Lung (tissue), 12 donors: ENCODE data around the gene FARP1. TPM values are rescaled to one million over a fixed set of nuclear protein-coding genes. Genes with fewer than 3 reads are reported as not detected.

ENCODE experiments used
- ATAC-seq: fragments of 200-7000 bp; cut with Tn5 transposase; one replicate; pipeline ENCODE4 v1.9.1; 2020; ENCODE audit warnings: moderate number of reproducible peaks; ENCODE audit not compliant: insufficient read depth, low FRiP score
- DNase-seq, 3 donors: peaks; one replicate each; pipeline ENCODE4 v3.0.0-alpha.2; 2013 to 2017
- H3K27ac ChIP-seq, 2 donors: one replicate each; pipeline ENCODE4 v1.5.1; 2013; ENCODE audit warnings: mild to moderate bottlenecking in 2 of 2, moderate library complexity in 2 of 2, control low read depth in 1 of 2, inconsistent platforms in 1 of 2, low read depth in 1 of 2, low read length in 1 of 2
- H3K27me3 ChIP-seq, 3 donors: one replicate each; pipeline ENCODE4 v1.5.1; 2013; ENCODE audit warnings: low read length in 2 of 3; ENCODE audit not compliant: control insufficient read depth in 3 of 3, insufficient read depth in 3 of 3
- H3K36me3 ChIP-seq, 4 donors: one replicate each; pipeline ENCODE4 v1.5.1; 2013; ENCODE audit warnings: low read length in 4 of 4, mild to moderate bottlenecking in 1 of 4, moderate library complexity in 1 of 4; ENCODE audit not compliant: control insufficient read depth in 4 of 4, insufficient read depth in 4 of 4
- H3K4me1 ChIP-seq, 5 donors: one replicate each; pipeline ENCODE4 v1.5.1; 2013; ENCODE audit warnings: low read length in 5 of 5, mild to moderate bottlenecking in 2 of 5, moderate library complexity in 1 of 5; ENCODE audit not compliant: control insufficient read depth in 5 of 5, insufficient read depth in 5 of 5
- H3K4me3 ChIP-seq: one replicate; pipeline ENCODE4 v1.5.1; 2013; ENCODE audit warnings: mild to moderate bottlenecking, control low read depth, moderate library complexity
- H3K9ac ChIP-seq, 2 donors: one replicate each; pipeline ENCODE4 v1.5.1; 2013; ENCODE audit warnings: low read length in 2 of 2, control low read depth in 1 of 2; ENCODE audit not compliant: insufficient read depth in 1 of 2
- H3K9me3 ChIP-seq, 4 donors: one replicate each; pipeline ENCODE4 v1.5.1; 2013; ENCODE audit warnings: low read length in 3 of 4, mild to moderate bottlenecking in 1 of 4, moderate library complexity in 1 of 4; ENCODE audit not compliant: control insufficient read depth in 4 of 4, insufficient read depth in 3 of 4
- CTCF ChIP-seq: IDR thresholded peaks from 2 replicates; pipeline ENCODE4 v1.5.1; 2012; ENCODE audit warnings: mild to moderate bottlenecking; ENCODE audit errors: control extremely low read depth, extremely low read depth
- WGBS, 2 donors: extraction: QIAGEN DNeasy Blood & Tissue Kit; methylation state at CpG; one replicate each; pipeline ENCODE4 v1.1.7; 2013; 5-methylcytosine and 5-hydroxymethylcytosine counted together
- polyA plus RNA-seq, 2 donors: library from polyadenylated mRNA; stranded (reverse); fragments of 200-250 nt; gene quantifications; one replicate each; pipeline ENCODE4 v1.2.1, GENCODE V29; 2013
- total RNA-seq, 2 donors: library from RNA; depleted of rRNA in 1 of 2; stranded (reverse); fragments of >200 nt in 1 of 2; gene quantifications; one replicate each; pipeline ENCODE4 v1.2.1, GENCODE V29; 2014 to 2021
- donor health status: control.
- donor health status: control.
- donor health status: Bipolar disorder and iron deficiency.
- donor health status: healthy.
- donor health status: DM: yes; HTN: yes; CAD: no.

Gene FARP1
- total and polyA plus RNA-seq, 4 donors = 20.8 to 102 (median 54.4) TPM

DNA sequence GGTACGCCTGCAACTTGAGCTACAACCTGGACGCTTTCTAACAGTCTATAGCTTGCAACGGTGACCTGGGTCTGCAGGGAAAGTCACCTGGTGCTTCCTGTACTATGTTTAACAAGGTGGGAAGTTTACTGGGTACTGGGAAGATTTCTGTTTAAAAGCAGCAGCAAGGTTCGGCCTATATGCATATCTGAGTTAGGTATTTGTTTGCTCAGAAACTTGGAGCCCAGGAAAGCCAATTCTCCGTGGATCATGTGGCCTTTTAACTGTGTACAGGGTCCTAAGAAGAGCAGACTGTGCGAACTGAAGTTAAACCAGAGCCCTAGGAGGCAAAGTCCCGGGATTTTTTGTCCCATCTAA, 330.9 kb downstream of the FARP1 start:
- WGBS, 2 donors = 78 to 79% methylated on average over 7 of the region's 7 CpGs
- ATAC-seq (no peak), DNase-seq (no peak)
- Histone ChIP-seq H3K4me3 (no peak overlapping the region), H3K9ac (peak overlapping the region in 1 of 2 donors; percentile 23), H3K27ac (no peak overlapping the region), H3K4me1 (peaks cover 4 to 16% (median 15%) of the 10 kb centered on the region in 5 donors), H3K27me3 (no peaks in the 10 kb centered on the region), H3K36me3 (peaks cover 0 to 25% (median 20%) of the 10 kb centered on the region in 4 donors), H3K9me3 (no peaks in the 10 kb centered on the region)
- no peak for TF ChIP-seq CTCF

GRCh38 chr13:98474292-98474691, 331.4 kb downstream of the FARP1 start:
- Histone ChIP-seq H3K36me3 (peaks cover 0 to 22% (median 18%) of the 10 kb centered on the region in 4 donors), H3K27me3 (no peaks in the 10 kb centered on the region), H3K4me1 (peaks cover 4 to 16% (median 15%) of the 10 kb centered on the region in 5 donors), H3K9me3 (no peaks in the 10 kb centered on the region), H3K9ac (no peak overlapping the region), H3K4me3 (no peak overlapping the region), H3K27ac (no peak overlapping the region)
- WGBS, 2 donors = 96% methylated on average over 10 of the region's 10 CpGs
- DNase-seq = no peak
- no peak for TF ChIP-seq CTCF
- ATAC-seq = no peak

DNA sequence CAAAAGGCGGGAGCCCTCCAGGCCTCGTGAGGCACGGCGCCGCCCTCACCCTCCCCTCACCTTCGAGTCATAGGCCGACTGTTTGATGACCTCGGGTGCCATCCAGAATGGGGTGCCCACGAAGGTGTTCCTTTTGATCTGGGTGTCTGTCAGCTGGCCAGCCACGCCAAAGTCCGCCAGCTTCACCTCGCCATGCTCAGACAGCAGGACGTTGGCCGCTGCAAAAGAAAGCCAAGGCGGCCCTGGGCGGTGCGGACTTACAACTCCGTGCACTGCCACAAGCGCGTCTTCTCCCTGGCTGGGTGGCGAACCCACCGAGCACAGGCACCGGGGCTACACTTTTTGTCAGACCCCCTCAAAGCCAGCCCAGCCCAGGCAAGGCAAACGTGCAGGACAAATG, 331.9 kb downstream of the FARP1 start:
- H3K4me1 ChIP-seq = peaks cover 4 to 18% (median 15%) of the 10 kb centered on the region in 5 donors
- H3K27ac ChIP-seq = no peak overlapping the region
- no peaks in the 10 kb centered on the region for H3K9me3 ChIP-seq
- TF ChIP-seq CTCF = no peak
- ATAC-seq (no peak), DNase-seq (no peak)
- peaks cover 0 to 22% (median 18%) of the 10 kb centered on the region in 4 donors for H3K36me3 ChIP-seq
- no peak overlapping the region for H3K4me3 ChIP-seq
- no peak overlapping the region for H3K9ac ChIP-seq
- H3K27me3 ChIP-seq = no peaks in the 10 kb centered on the region
- WGBS, 2 donors = 93% methylated on average over 24 of the region's 24 CpGs

- Histone ChIP-seq H3K27me3 (no peaks in the 10 kb centered on the region), H3K9ac (no peak overlapping the region), H3K9me3 (no peaks in the 10 kb centered on the region), H3K4me1 (peaks cover 4 to 24% (median 15%) of the 10 kb centered on the region in 5 donors), H3K27ac (peak overlapping the region in 1 of 2 donors; percentile 62), H3K4me3 (no peak overlapping the region), H3K36me3 (peaks cover 0 to 22% (median 18%) of the 10 kb centered on the region in 4 donors)
- peak; percentile 15 for ATAC-seq
- DNase-seq = no peak
- no peak for TF ChIP-seq CTCF
- 66 to 68% methylated on average over 13 of the region's 13 CpGs for WGBS, 2 donors
These were observed 332.6 kb downstream of the FARP1 start for GRCh38 chr13:98475522-98475921.
